CMK (cell line): ENCODE measurements around the gene OLFM1.
A peak's percentile ranks its signal among the peaks of the same experiment; 100 is the strongest.

Experiments used
- DNase-seq: peaks from one replicate; pipeline ENCODE4 v3.0.0-alpha.2; 2010; ENCODE audit warnings: low read depth

The OLFM1 gene

GRCh38 chr9:135076876-135077430 is 10.5 kb upstream of the OLFM1 start:
- no peak for DNase-seq

GRCh38 chr9:135077497-135078200 is 9.8 kb upstream of the OLFM1 start:
- no peak for DNase-seq

DNA sequence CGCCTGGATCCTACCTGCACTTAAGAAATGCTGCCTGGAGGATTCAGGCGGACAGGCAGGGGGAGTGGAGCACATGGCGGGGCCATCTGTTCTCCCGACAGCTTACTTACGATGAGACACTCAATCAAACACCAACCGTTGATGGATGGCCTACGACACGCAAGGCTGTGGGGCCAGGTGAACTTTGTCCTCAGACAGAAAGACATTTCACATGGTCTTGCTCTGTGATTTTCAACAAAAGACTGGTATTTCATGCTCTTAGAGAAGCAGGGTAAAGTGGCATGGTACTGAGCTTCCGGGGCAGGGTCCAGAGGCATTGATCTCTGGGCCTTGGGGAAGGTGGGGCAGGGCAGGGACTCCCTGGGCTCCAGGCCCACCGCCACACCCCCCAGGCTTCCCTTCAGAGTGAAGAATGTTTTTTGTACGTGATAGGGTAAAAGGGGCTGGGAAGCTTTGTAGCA is 9.1 kb upstream of the OLFM1 start:
- DNase-seq = no peak

GRCh38 chr9:135079018-135079417 is 8.4 kb upstream of the OLFM1 start:
- DNase-seq = no peak

- DNase-seq = no peak
These were observed 7.8 kb upstream of the OLFM1 start for GRCh38 chr9:135079676-135080075.

DNA sequence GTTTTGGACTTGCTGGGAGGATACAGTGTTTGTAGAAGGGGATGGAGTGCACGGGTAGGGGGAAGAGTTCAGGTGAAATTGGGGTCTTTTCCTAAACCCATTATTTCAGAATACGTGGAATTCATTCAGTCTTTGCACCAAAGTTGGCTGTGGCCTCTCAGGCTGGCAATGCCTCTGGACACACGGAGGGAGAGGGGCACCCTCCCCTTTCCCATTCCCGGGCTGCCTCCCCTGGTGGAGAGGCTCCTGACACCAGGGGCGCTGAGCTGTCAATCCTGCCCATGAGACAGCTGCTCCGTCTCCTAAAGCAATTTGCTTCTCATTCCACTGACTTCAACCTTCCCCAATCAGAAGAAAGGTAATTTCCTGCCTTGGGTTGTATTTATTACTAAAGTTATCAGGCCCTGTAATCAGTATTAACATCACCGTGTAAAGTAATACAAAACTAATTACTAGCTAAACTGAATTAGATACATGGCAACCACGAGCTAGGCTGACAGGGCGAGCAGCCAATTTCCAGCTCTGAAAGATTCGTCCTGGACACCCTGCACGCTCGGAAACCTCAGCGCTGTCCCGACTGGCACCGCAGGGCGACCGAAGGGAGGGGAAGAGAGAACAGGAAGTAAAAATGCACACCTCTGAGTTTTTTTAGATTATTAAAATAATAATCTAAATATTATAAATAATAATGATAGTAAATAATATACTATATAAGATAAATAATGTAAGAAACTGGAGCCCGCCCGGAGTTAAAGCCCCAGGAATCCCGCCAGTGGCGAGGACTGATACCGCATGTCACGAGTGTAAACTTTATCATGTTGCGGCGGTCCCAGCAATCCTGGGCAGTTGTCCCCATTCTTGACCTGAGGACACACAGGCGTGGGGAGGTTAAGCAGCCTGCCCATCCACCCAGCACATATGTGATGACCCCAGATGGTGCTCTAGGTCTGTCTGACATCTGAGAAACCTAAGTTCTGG is 6.9 kb upstream of the OLFM1 start:
- DNase-seq = no peak

- DNase-seq = no peak
These were observed 6.2 kb upstream of the OLFM1 start for GRCh38 chr9:135081264-135081660.

- no peak for DNase-seq
These were observed 5.7 kb upstream of the OLFM1 start for GRCh38 chr9:135081731-135082130.

DNA sequence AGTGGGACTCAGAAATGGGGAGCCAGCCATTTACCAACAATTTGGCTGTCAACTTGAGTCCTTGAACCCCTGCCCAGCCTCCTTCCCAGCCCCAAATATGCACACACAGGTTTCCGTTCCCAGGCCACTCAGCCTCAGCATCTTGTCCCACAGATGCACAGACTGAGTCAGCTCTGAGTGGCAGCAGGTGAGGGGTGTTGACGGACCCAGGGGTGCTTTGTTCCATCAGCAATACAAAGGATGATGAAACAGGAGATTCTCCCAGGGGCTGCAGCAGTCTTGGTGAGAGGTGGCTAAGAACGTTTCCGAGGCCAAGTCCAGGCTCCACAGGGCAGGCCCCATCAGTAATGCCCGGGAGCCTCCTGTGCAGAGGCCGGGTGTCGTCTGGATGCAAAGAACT is 4.9 kb upstream of the OLFM1 start:
- DNase-seq = no peak

DNA sequence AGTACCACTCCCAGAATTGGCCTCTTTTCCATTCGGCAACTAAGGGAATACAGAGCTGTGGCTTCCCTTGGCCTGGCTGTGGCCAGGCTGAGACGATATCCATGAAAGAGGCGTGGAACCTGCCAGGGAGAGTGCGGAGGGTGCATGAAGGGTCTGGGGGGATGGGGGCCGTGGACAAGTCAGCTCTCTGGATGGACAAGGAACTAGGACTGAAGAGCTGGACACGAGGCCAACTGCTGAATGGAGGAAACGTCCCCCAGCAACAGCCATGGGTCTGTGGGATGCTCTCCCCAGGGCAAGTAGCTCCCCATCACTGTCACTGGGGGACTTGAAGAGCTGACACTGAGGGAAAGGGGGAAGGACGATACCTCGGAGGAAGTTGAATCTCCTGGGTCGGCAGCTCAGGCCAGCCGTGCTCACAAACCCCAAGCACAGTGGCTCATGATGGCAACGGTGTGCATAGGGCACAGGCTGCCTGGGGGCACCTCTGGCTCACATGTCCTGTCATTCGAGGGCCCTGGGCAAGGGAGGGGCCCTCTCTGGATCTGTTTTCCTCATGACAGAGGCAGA is 4.1 kb upstream of the OLFM1 start:
- no peak for DNase-seq

DNA sequence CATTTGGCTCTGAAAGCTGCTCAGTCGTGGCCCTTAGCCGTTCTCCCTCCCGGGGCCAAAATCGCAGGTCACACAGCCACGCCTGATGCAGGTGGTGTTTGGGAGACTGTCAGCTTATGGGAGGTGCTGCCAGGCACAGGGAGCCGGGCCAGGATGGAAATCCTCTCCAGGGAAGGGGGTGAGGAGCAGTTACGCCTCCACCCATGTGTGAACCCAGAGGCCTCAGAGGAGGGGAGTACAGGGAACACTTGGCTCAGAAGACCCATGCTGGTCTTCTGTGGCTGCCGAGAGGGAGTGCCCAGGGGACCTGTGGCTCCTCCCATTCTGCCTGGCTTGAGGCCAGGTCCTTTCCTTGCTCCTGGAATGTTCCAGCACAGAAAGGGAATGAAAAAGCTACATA is 3.6 kb upstream of the OLFM1 start:
- no peak for DNase-seq

GRCh38 chr9:135084262-135084661 is 3.2 kb upstream of the OLFM1 start:
- DNase-seq = no peak

- no peak for DNase-seq
These were observed 2.3 kb upstream of the OLFM1 start for GRCh38 chr9:135084881-135085760.

GRCh38 chr9:135085830-135086546 is 1.5 kb upstream of the OLFM1 start:
- peak; percentile 26 for DNase-seq

GRCh38 chr9:135086597-135087488 is 625 bp upstream of the OLFM1 start:
- DNase-seq = no peak

GRCh38 chr9:135087899-135088347 is 455 bp downstream of the OLFM1 start:
- DNase-seq = no peak

GRCh38 chr9:135088348-135088978 is 995 bp downstream of the OLFM1 start:
- DNase-seq = no peak

DNA sequence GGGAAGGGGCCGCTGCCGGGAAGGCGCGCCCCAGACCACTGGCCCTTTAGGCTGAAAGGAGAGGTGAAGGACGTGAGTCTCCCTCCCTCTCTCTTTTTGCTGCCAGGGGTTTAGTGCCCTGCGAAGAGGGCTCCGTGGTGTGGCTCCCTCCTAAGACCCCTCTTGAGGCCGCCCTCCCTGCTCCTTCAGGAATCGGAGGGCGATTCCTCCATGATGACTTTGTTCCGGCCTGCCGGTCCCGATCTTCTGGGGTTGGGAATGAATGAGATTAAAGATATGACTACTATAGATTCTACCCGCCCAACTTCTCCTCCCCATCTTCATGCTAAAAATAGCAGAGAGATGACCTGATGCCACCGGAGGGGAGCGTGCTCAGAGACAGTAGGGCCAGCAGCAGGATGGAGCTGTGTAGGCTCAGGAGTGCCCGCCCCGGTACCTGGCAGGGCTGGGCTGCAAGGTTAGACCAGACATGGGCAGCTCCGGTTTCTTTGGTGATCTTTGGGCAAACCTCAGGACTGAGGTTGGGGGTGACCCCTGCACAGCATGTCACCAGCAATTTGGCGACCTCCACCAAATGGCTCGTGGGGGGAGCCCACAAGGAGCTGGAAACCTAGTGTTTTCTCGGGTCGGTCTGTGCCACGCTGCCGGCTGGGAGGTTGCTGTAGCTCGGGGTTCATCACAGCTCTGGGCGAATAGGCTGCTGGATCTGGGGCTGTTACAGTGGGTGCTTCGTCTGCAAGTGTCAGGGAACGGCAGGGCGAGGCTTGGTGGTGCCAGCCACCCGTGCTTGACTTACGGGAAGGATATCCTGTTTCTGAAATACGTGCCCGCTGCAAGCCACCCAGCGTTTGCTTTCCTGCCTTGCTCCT is 1.7 kb downstream of the OLFM1 start:
- DNase-seq = no peak
